ENCODE data around the gene CDC42BPB.

- TF ChIP-seq, protein P1, sequence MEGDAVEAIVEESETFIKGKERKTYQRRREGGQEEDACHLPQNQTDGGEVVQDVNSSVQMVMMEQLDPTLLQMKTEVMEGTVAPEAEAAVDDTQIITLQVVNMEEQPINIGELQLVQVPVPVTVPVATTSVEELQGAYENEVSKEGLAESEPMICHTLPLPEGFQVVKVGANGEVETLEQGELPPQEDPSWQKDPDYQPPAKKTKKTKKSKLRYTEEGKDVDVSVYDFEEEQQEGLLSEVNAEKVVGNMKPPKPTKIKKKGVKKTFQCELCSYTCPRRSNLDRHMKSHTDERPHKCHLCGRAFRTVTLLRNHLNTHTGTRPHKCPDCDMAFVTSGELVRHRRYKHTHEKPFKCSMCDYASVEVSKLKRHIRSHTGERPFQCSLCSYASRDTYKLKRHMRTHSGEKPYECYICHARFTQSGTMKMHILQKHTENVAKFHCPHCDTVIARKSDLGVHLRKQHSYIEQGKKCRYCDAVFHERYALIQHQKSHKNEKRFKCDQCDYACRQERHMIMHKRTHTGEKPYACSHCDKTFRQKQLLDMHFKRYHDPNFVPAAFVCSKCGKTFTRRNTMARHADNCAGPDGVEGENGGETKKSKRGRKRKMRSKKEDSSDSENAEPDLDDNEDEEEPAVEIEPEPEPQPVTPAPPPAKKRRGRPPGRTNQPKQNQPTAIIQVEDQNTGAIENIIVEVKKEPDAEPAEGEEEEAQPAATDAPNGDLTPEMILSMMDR (IDR thresholded peaks at IDR 0.05), result no peak
- TF ChIP-seq ZBTB43 (CRISPR knock-in tag; IDR thresholded peaks at IDR 0.05), result no peak
- TF ChIP-seq, protein P2, sequence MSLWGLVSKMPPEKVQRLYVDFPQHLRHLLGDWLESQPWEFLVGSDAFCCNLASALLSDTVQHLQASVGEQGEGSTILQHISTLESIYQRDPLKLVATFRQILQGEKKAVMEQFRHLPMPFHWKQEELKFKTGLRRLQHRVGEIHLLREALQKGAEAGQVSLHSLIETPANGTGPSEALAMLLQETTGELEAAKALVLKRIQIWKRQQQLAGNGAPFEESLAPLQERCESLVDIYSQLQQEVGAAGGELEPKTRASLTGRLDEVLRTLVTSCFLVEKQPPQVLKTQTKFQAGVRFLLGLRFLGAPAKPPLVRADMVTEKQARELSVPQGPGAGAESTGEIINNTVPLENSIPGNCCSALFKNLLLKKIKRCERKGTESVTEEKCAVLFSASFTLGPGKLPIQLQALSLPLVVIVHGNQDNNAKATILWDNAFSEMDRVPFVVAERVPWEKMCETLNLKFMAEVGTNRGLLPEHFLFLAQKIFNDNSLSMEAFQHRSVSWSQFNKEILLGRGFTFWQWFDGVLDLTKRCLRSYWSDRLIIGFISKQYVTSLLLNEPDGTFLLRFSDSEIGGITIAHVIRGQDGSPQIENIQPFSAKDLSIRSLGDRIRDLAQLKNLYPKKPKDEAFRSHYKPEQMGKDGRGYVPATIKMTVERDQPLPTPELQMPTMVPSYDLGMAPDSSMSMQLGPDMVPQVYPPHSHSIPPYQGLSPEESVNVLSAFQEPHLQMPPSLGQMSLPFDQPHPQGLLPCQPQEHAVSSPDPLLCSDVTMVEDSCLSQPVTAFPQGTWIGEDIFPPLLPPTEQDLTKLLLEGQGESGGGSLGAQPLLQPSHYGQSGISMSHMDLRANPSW (CRISPR knock-in tag; conservative IDR thresholded peaks at IDR 0.05; ENCODE audit: low read depth), result no peak
- no peak for TF ChIP-seq MAX (CRISPR knock-in tag; IDR thresholded peaks at IDR 0.05)
These were observed 108.1 kb downstream of the CDC42BPB start for GRCh38 chr14:102949062-102949800.

Measured in WTC11 (cell line).